DMS53 treated with DMSO at 0.1 percent for 48 hours (cell line): ENCODE data around the gene HS3ST4.
"Not testable (repeated sequence)": the region's sequence is repeated elsewhere in the genome, so short reads cannot be mapped to it uniquely, and the experiment has no call there.

Experiments used
- DNase-seq: peaks from one replicate; lab custom pipeline; 2025; ENCODE audit not compliant: unreplicated experiment; lab: John Stamatoyannopoulos, UW

Gene HS3ST4

GRCh38 chr16:25729188-25729915 lies 37.6 kb downstream of the HS3ST4 start:
- no peak for DNase-seq

GRCh38 chr16:25730396-25730795 lies 38.6 kb downstream of the HS3ST4 start:
- no peak for DNase-seq

GRCh38 chr16:25734430-25735385 lies 42.9 kb downstream of the HS3ST4 start:
- DNase-seq = no peak

- DNase-seq = no peak
These were observed 43.9 kb downstream of the HS3ST4 start for GRCh38 chr16:25735645-25736044.

- no peak for DNase-seq
These were observed 55.5 kb downstream of the HS3ST4 start for GRCh38 chr16:25747160-25747758.

- no peak for DNase-seq
These were observed 56.4 kb downstream of the HS3ST4 start for GRCh38 chr16:25748092-25748654.

GRCh38 chr16:25750488-25751216 lies 58.9 kb downstream of the HS3ST4 start:
- DNase-seq = no peak

GRCh38 chr16:25751230-25751835 lies 59.6 kb downstream of the HS3ST4 start:
- no peak for DNase-seq

- no peak for DNase-seq
These were observed 72.7 kb downstream of the HS3ST4 start for GRCh38 chr16:25764466-25764865.

- DNase-seq = no peak
These were observed 79.5 kb downstream of the HS3ST4 start for GRCh38 chr16:25771216-25771615.

GRCh38 chr16:25771812-25772568 lies 80.2 kb downstream of the HS3ST4 start:
- DNase-seq = no peak

GRCh38 chr16:25776214-25776613 lies 84.5 kb downstream of the HS3ST4 start:
- DNase-seq = not testable (repeated sequence)

GRCh38 chr16:25783226-25783625 lies 91.5 kb downstream of the HS3ST4 start:
- DNase-seq = no peak

GRCh38 chr16:25785361-25785760 lies 93.6 kb downstream of the HS3ST4 start:
- DNase-seq = no peak

- no peak for DNase-seq
These were observed 95.0 kb downstream of the HS3ST4 start for GRCh38 chr16:25786748-25787147.

- no peak for DNase-seq
These were observed 96.9 kb downstream of the HS3ST4 start for GRCh38 chr16:25788637-25789036.

GRCh38 chr16:25796239-25796638 lies 104.5 kb downstream of the HS3ST4 start:
- DNase-seq = no peak

- no peak for DNase-seq
These were observed 106.3 kb downstream of the HS3ST4 start for GRCh38 chr16:25798065-25798464.

GRCh38 chr16:25799816-25800215 lies 108.1 kb downstream of the HS3ST4 start:
- no peak for DNase-seq

GRCh38 chr16:25812215-25812614 lies 120.5 kb downstream of the HS3ST4 start:
- no peak for DNase-seq
